HepG2 (cell line): Measurements from ENCODE around the gene RPS6KA2. TPM values are rescaled to one million over a fixed set of nuclear protein-coding genes. Genes with fewer than 3 reads are reported as not detected.
A peak's percentile ranks its signal among the peaks of the same experiment; 100 is the strongest.

ENCODE experiments used
- ATAC-seq: fragments of 200-7000 bp; cut with Tn5 transposase; 3 replicates; pipeline ENCODE4 v1.9.1; 2020; ENCODE audit warnings: mild to moderate bottlenecking, moderate library complexity
- BruUV-seq: library from RNA; stranded (reverse); fragments of 400-500 nt; replicated peaks from 2 replicates; lab custom pipeline; 2021; lab: Mats Ljungman, UMichigan
- CTCF ChIA-PET: fragments of 300-600 bp; formaldehyde crosslinking; extraction: SDS; loops from one replicate; lab custom pipeline; 2021; ENCODE audit warnings: low total read pairs, inconsistent platforms, low intra/inter-chr PET ratio; lab: Yijun Ruan, JAX
- POLR2A ChIA-PET: fragments of 350-600 bp; sonication (Branson Sonifier 250); formaldehyde crosslinking; loops from one replicate; lab custom pipeline; 2020; ENCODE audit warnings: antibody characterized with exemption, inconsistent platforms; lab: Yijun Ruan, JAX
- DNase-seq: peaks from one replicate; pipeline ENCODE4 v3.0.0-alpha.2; 2015; ENCODE audit warnings: low spot score
- FAIRE-seq: peaks from 3 replicates; lab custom pipeline; 2011; peaks lifted over from hg19 to GRCh38; lab: Jason Lieb, UNC
- H2AFZ ChIP-seq: one replicate; pipeline ENCODE4 v1.6.1; 2011; ENCODE audit warnings: low read length, inconsistent platforms
- H3K27ac ChIP-seq: fragments of 300-600 bp; 3 replicates; pipeline ENCODE4 v1.8.0; 2011; ENCODE audit warnings: mixed run types, mild to moderate bottlenecking, mixed read lengths, low read length, inconsistent platforms; ENCODE audit not compliant: insufficient read depth; ENCODE audit errors: extremely low read length
- H3K27me3 ChIP-seq, 2 experiments: fragments of 200-600 bp in 1 of 2; 2 replicates in 1 of 2; 3 replicates in 1 of 2; pipeline versions ENCODE4 v1.6.0 to v1.8.0; 2011; ENCODE audit warnings: low read length in 2 of 2, mild to moderate bottlenecking in 2 of 2, moderate library complexity in 2 of 2, inconsistent platforms in 1 of 2; ENCODE audit not compliant: insufficient read depth in 2 of 2, control insufficient read depth in 1 of 2
- H3K36me3 ChIP-seq, 2 experiments: fragments of 200-600 bp in 1 of 2; replicated peaks in 1 of 2; 2 replicates in 1 of 2; 3 replicates in 1 of 2; pipeline versions ENCODE4 v1.5.1 to v1.8.0; 2011; ENCODE audit warnings: low read length in 2 of 2, inconsistent platforms in 1 of 2; ENCODE audit not compliant: insufficient read depth in 2 of 2, control insufficient read depth in 1 of 2
- H3K4me1 ChIP-seq: 2 replicates; pipeline ENCODE4 v1.5.1; 2012; ENCODE audit warnings: low read length, inconsistent platforms; ENCODE audit not compliant: insufficient read depth
- H3K4me2 ChIP-seq: 2 replicates; pipeline ENCODE4 v1.6.0; 2011; ENCODE audit warnings: low read depth, low read length, inconsistent platforms
- H3K4me3 ChIP-seq, 3 experiments: fragments of 200-600 bp in 1 of 3; sonication (generic), shearing (Covaris generic) in 1 of 3; replicated peaks in 1 of 3; 2 replicates each; pipeline ENCODE4 v1.5.1; 2011 to 2016; ENCODE audit warnings: low read length in 3 of 3, inconsistent platforms in 2 of 3, low read depth in 2 of 3, mild to moderate bottlenecking in 2 of 3, control low read depth in 1 of 3, mixed read lengths in 1 of 3; ENCODE audit not compliant: insufficient read depth in 1 of 3
- H3K79me2 ChIP-seq: one replicate; pipeline ENCODE4 v1.6.1; 2011; ENCODE audit warnings: low read length, inconsistent platforms; ENCODE audit not compliant: insufficient read depth
- H3K9ac ChIP-seq: 2 replicates; pipeline ENCODE4 v1.6.0; 2011; ENCODE audit warnings: mild to moderate bottlenecking, low read depth, low read length, inconsistent platforms; ENCODE audit not compliant: insufficient read depth
- H3K9me3 ChIP-seq: 2 replicates; pipeline ENCODE4 v1.5.1; 2012; ENCODE audit warnings: mild to moderate bottlenecking, low read length
- H4K20me1 ChIP-seq: 2 replicates; pipeline ENCODE4 v1.6.0; 2011; ENCODE audit warnings: inconsistent platforms, mild to moderate bottlenecking, low read length, moderate library complexity; ENCODE audit not compliant: insufficient read depth
- CENPT ChIP-seq: sonication (generic); formaldehyde crosslinking; IDR thresholded peaks from 2 replicates; pipeline ENCODE4 v1.8.0; 2022; ENCODE audit warnings: low read depth, mild to moderate bottlenecking, moderate library complexity, missing genetic modification reagents
- DNMT3B ChIP-seq: conservative IDR thresholded peaks from 2 replicates; pipeline ENCODE4 v1.6.1; 2016; ENCODE audit warnings: missing biosample characterization, control low read depth
- FOXA1 ChIP-seq, 2 experiments: fragments of 450-650 bp in 1 of 2; sonication (generic) in 1 of 2; formaldehyde crosslinking in 1 of 2; IDR thresholded peaks; 2 replicates each; pipeline versions ENCODE4 v1.4.0 to v1.6.1; 2016 to 2020; ENCODE audit warnings: missing genetic modification reagents in 1 of 2
- JUNB ChIP-seq: sonication (generic); formaldehyde crosslinking; IDR thresholded peaks from 2 replicates; pipeline ENCODE4 v1.8.0; 2022; ENCODE audit warnings: missing genetic modification reagents, mild to moderate bottlenecking, borderline replicate concordance
- KMT2B ChIP-seq: IDR thresholded peaks from 2 replicates; pipeline ENCODE4 v1.6.1; 2016; ENCODE audit warnings: missing genetic modification reagents, missing compliant biosample characterization
- NAIF1 ChIP-seq: sonication (generic); formaldehyde crosslinking; IDR thresholded peaks from 2 replicates; pipeline ENCODE4 v1.5.0; 2020; ENCODE audit warnings: mild to moderate bottlenecking, missing genetic modification reagents, borderline replicate concordance
- NFE2L2 ChIP-seq: fragments of 150-350 bp; IDR thresholded peaks from 2 replicates; pipeline ENCODE4 v1.6.1; 2014; ENCODE audit warnings: low read length
- POLR2AphosphoS2 ChIP-seq: IDR thresholded peaks from 2 replicates; pipeline ENCODE4 v1.6.1; 2011; ENCODE audit warnings: low read depth, low read length, improper control_type of control experiment
- TEF ChIP-seq: sonication (generic); formaldehyde crosslinking; IDR thresholded peaks from 2 replicates; pipeline ENCODE4 v1.5.0; 2020; ENCODE audit warnings: missing genetic modification reagents
- ZNF510 ChIP-seq: sonication (generic); formaldehyde crosslinking; IDR thresholded peaks from 2 replicates; pipeline ENCODE4 v1.4.0; 2020; ENCODE audit warnings: low read depth, mild to moderate bottlenecking, missing genetic modification reagents
- ZNF572 ChIP-seq: sonication (generic); formaldehyde crosslinking; IDR thresholded peaks from 2 replicates; pipeline ENCODE4 v1.5.1; 2020; ENCODE audit warnings: mild to moderate bottlenecking, missing genetic modification reagents
- WGBS: methylation state at CpG from one replicate; pipeline ENCODE4 v1.1.6; 2017; ENCODE audit warnings: low lambda C conversion rate; 5-methylcytosine and 5-hydroxymethylcytosine counted together
- in situ Hi-C: cut with HindIII; loops from 2 replicates; pipeline ENCODE4 v1.10.0; 2017; ENCODE audit warnings: low pct_unique_long_range_greater_than_20kb; ENCODE audit not compliant: extremely low pct_ligation_motif_present
- intact Hi-C: fragments of 100-400 bp; cut with micrococcal nuclease; formaldehyde crosslinking; loops from one replicate; pipeline ENCODE4 v1.10.0; 2022; ENCODE audit not compliant: unreplicated experiment
- polyA plus RNA-seq, 8 experiments: library from polyadenylated mRNA; depleted of rRNA in 3 of 8; stranded (reverse) in 7 of 8; unstranded in 1 of 8; fragments of >200 nt; fragmentation: Illumina TruSeq in 4 of 8; extraction: Trizol in 4 of 8; gene quantifications; 2 replicates each; pipeline versions ENCODE4 v1.2.1 to v1.2.3, GENCODE V29; 2011 to 2016; ENCODE audit warnings: low read depth in 4 of 8, missing spikeins in 1 of 8, mixed read lengths in 1 of 8; ENCODE audit not compliant: insufficient read depth in 1 of 8
- total RNA-seq, 5 experiments: library from RNA; depleted of rRNA; stranded (reverse); fragments of >200 nt; fragmentation: Illumina TruSeq; extraction: Trizol; gene quantifications; 2 replicates each; pipeline ENCODE4 v1.2.3, GENCODE V29; 2016; ENCODE audit warnings: low read depth in 1 of 5
- TF ChIP-seq, protein P1 (sequence below): IDR thresholded peaks from 2 replicates; pipeline ENCODE4 v1.6.1; 2016; ENCODE audit warnings: low read depth

Gene RPS6KA2
- total and polyA plus RNA-seq, 2 of the 13 experiments (the other 11 are each of a cell fraction or from before 2014, with no cell fraction given), result 0.22 to 0.38 TPM

- TF ChIP-seq FOXA1 (IDR thresholded peaks at IDR 0.05), result peak; percentile 45; the same call in 1 of the 2 replicates
- no peak for TF ChIP-seq FOXA1 (CRISPR knock-in tag; IDR thresholded peaks at IDR 0.05)
- TF ChIP-seq POLR2AphosphoS2, result no peak
Observed at GRCh38 chr6:166507380-166507779, 119.7 kb downstream of the RPS6KA2 start (continued).

GRCh38 chr6:166505133-166505905, 121.7 kb downstream of the RPS6KA2 start:
- no peak overlapping the region for H3K9ac ChIP-seq
- 36% methylated on average over 24 of the region's 28 CpGs for WGBS
- no peaks in the 10 kb centered on the region for H3K9me3 ChIP-seq
- DNase-seq, result no peak
- in situ Hi-C loops (no loop called here), intact Hi-C loops (no loop called here)
- no peak overlapping the region for H3K4me3 ChIP-seq
- H3K4me1 ChIP-seq, result no peaks in the 10 kb centered on the region
- no peak for FAIRE-seq
- H3K36me3 ChIP-seq, result no peaks in the 10 kb centered on the region
- CTCF ChIA-PET, result no interaction called here
- TF ChIP-seq KMT2B (CRISPR knock-in tag) (no peak), NAIF1 (CRISPR knock-in tag) (no peak), ZNF572 (CRISPR knock-in tag) (no peak), JUNB (CRISPR knock-in tag) (no peak), CENPT (no peak), ZNF510 (CRISPR knock-in tag) (no peak), NFE2L2 (no peak), DNMT3B (CRISPR knock-in tag) (no peak), TEF (CRISPR knock-in tag) (no peak)
- TF ChIP-seq, protein P1, sequence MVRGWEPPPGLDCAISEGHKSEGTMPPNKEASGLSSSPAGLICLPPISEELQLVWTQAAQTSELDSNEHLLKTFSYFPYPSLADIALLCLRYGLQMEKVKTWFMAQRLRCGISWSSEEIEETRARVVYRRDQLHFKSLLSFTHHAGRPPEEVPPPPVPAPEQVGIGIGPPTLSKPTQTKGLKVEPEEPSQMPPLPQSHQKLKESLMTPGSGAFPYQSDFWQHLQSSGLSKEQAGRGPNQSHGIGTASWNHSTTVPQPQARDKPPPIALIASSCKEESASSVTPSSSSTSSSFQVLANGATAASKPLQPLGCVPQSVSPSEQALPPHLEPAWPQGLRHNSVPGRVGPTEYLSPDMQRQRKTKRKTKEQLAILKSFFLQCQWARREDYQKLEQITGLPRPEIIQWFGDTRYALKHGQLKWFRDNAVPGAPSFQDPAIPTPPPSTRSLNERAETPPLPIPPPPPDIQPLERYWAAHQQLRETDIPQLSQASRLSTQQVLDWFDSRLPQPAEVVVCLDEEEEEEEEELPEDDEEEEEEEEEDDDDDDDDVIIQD (CRISPR knock-in tag), result no peak
- peaks cover 17 to 92% of the 10 kb centered on the region in 2 experiments for H3K27me3 ChIP-seq
- POLR2A ChIA-PET, result no interaction called here
- BruUV-seq, result no TSS peak
- ATAC-seq, result no peak
- no peaks in the 10 kb centered on the region for H3K79me2 ChIP-seq
- H3K27ac ChIP-seq, result no peak overlapping the region
- H4K20me1 ChIP-seq, result peaks cover 4% of the 10 kb centered on the region; the same call in 1 of the 2 replicates
- no peak overlapping the region for H2AFZ ChIP-seq
- H3K4me2 ChIP-seq, result no peak overlapping the region
